HG03175 (cell line): ENCODE measurements around the gene THAP12.

ENCODE experiments used
- ATAC-seq: cut with Tn5 transposase; IDR thresholded peaks from one replicate; pipeline ENCODE4 v1.9.1; 2021; ENCODE audit warnings: mild to moderate bottlenecking, moderate library complexity; ENCODE audit not compliant: unreplicated experiment

THAP12 gene

GRCh38 chr11:76307978-76308747 is 72.8 kb downstream of the THAP12 start:
- no peak for ATAC-seq

GRCh38 chr11:76307396-76307795 is 73.5 kb downstream of the THAP12 start:
- ATAC-seq: no peak

GRCh38 chr11:76303399-76303798 is 77.5 kb downstream of the THAP12 start:
- ATAC-seq: no peak

- no peak for ATAC-seq
Observed at GRCh38 chr11:76302996-76303395, 77.9 kb downstream of the THAP12 start.
